ENCODE results near the gene HDAC4. TPM values are rescaled to one million over a fixed set of nuclear protein-coding genes. Genes with fewer than 3 reads are reported as not detected.

The HDAC4 gene
- polyA plus RNA-seq, 1 donor (not counting 4 experiments of a cell fraction or from before 2014, with no cell fraction given), result 2.9 TPM

DNA sequence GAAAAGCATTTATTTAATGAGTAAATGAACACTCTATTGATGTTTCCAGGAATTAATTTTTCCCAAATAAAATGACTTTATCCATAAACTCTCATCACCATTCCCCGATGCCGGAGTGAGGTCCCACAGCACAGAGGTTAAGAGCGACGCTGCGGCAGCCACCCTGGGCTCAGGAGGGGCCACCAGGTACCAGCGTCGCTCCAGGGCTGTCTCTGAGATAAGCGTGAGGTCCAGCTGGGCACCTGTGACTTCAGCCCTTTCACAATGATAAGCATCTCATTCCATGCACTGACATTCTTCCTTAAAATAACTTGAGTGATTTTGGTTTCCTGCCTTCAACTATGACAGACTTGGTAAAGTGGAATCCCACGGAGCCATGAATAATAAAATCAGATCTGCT is 370.9 kb downstream of the HDAC4 start:
- dilution Hi-C loops (cut with MboI; ENCODE audit: extremely low pct_ligation_motif_present, low sequenced_read_pairs), result no loop called here
- FAIRE-seq (no peak), DNase-seq (ENCODE audit: low read depth, low spot score) (no peak)

DNA sequence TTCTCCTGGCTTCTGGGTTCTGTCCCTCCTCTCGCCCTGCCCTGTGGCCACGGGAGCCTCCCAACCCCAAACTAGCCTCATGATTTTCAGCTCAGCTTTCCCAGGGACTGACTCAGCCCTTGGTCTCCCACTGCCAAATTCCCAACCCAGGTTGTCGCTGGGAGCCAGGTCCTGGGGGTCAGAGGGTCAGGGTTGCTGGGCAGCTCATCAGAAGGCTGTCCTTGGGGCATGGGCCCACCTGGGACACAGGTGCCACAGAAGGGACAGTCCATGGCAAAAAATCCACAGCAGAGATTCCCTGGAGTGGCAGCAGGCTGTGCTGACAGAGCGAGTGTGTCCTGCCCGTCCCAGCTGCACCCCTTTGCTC is 372.6 kb downstream of the HDAC4 start:
- no peak overlapping the region for H3K4me3 ChIP-seq (ENCODE audit: control insufficient read depth in 2 of 3, extremely low read depth in 1 of 3, insufficient read depth in 2 of 3, low read depth in 1 of 3, low read length in 3 of 3)
- dilution Hi-C loops (cut with MboI; ENCODE audit: extremely low pct_ligation_motif_present, low sequenced_read_pairs), result no loop called here
- peaks cover 17% of the 10 kb centered on the region for H3K27me3 ChIP-seq (ENCODE audit: control insufficient read depth, extremely low read depth, insufficient read depth, low read length)
- TF ChIP-seq CTCF (optimal IDR thresholded peaks at IDR 0.05 in 1 of 3, IDR thresholded peaks at IDR 0.05 in 1 of 3, conservative IDR thresholded peaks at IDR 0.05 in 1 of 3; ENCODE audit: extremely low read depth in 1 of 3, insufficient read depth in 2 of 3, low read length in 3 of 3) (no peak), EZH2 (IDR thresholded peaks at IDR 0.05; ENCODE audit: low read length) (no peak)
- no peak overlapping the region for H2AFZ ChIP-seq (ENCODE audit: control insufficient read depth, low read length)
- no peak overlapping the region for H3K9ac ChIP-seq (ENCODE audit: control insufficient read depth, extremely low read depth, insufficient read depth, low read length)
- no peaks in the 10 kb centered on the region for H3K9me1 ChIP-seq (ENCODE audit: control insufficient read depth, extremely low read depth, insufficient read depth, low read length)
- H3K36me3 ChIP-seq (ENCODE audit: control insufficient read depth in 2 of 2, extremely low read depth in 1 of 2, insufficient read depth in 2 of 2, low read length in 2 of 2), result no peaks in the 10 kb centered on the region
- H4K20me1 ChIP-seq (ENCODE audit: control insufficient read depth, extremely low read depth, insufficient read depth, low read length), result no peaks in the 10 kb centered on the region
- no peak overlapping the region for H3K4me2 ChIP-seq (ENCODE audit: control insufficient read depth, extremely low read depth, insufficient read depth, low read depth, low read length)
- no peaks in the 10 kb centered on the region for H3K9me3 ChIP-seq (ENCODE audit: control insufficient read depth, low read depth, low read length)
- DNase-seq (ENCODE audit: low read depth, low spot score) (no peak), FAIRE-seq (no peak)
- peaks cover 10% of the 10 kb centered on the region for H3K4me1 ChIP-seq (ENCODE audit: control insufficient read depth, extremely low read depth, insufficient read depth, low read length)
- no peak overlapping the region for H3K27ac ChIP-seq (ENCODE audit: control insufficient read depth, insufficient read depth, low read length)
- no peaks in the 10 kb centered on the region for H3K79me2 ChIP-seq (ENCODE audit: control insufficient read depth, insufficient read depth, low read length)

More for the DNA sequence above, 370.9 kb downstream of the HDAC4 start:
- Histone ChIP-seq H4K20me1 (ENCODE audit: control insufficient read depth, extremely low read depth, insufficient read depth, low read length) (no peaks in the 10 kb centered on the region), H3K9ac (ENCODE audit: control insufficient read depth, extremely low read depth, insufficient read depth, low read length) (no peak overlapping the region), H3K36me3 (ENCODE audit: control insufficient read depth in 2 of 2, extremely low read depth in 1 of 2, insufficient read depth in 2 of 2, low read length in 2 of 2) (no peaks in the 10 kb centered on the region), H3K9me3 (ENCODE audit: control insufficient read depth, low read depth, low read length) (no peaks in the 10 kb centered on the region), H3K9me1 (ENCODE audit: control insufficient read depth, extremely low read depth, insufficient read depth, low read length) (no peaks in the 10 kb centered on the region), H3K27ac (ENCODE audit: control insufficient read depth, insufficient read depth, low read length) (no peak overlapping the region), H3K4me3 (ENCODE audit: control insufficient read depth in 2 of 3, extremely low read depth in 1 of 3, insufficient read depth in 2 of 3, low read depth in 1 of 3, low read length in 3 of 3) (no peak overlapping the region), H3K4me2 (ENCODE audit: control insufficient read depth, extremely low read depth, insufficient read depth, low read depth, low read length) (no peak overlapping the region), H2AFZ (ENCODE audit: control insufficient read depth, low read length) (no peak overlapping the region), H3K79me2 (ENCODE audit: control insufficient read depth, insufficient read depth, low read length) (no peaks in the 10 kb centered on the region), H3K27me3 (ENCODE audit: control insufficient read depth, extremely low read depth, insufficient read depth, low read length) (peaks cover 25% of the 10 kb centered on the region), H3K4me1 (ENCODE audit: control insufficient read depth, extremely low read depth, insufficient read depth, low read length) (peaks cover 11% of the 10 kb centered on the region)
- no peak for TF ChIP-seq EZH2 (IDR thresholded peaks at IDR 0.05; ENCODE audit: low read length)
- TF ChIP-seq CTCF (optimal IDR thresholded peaks at IDR 0.05 in 1 of 3, IDR thresholded peaks at IDR 0.05 in 1 of 3, conservative IDR thresholded peaks at IDR 0.05 in 1 of 3; ENCODE audit: extremely low read depth in 1 of 3, insufficient read depth in 2 of 3, low read length in 3 of 3), result no peak
